ENCODE results near the gene GCGR.

The GCGR gene

DNA sequence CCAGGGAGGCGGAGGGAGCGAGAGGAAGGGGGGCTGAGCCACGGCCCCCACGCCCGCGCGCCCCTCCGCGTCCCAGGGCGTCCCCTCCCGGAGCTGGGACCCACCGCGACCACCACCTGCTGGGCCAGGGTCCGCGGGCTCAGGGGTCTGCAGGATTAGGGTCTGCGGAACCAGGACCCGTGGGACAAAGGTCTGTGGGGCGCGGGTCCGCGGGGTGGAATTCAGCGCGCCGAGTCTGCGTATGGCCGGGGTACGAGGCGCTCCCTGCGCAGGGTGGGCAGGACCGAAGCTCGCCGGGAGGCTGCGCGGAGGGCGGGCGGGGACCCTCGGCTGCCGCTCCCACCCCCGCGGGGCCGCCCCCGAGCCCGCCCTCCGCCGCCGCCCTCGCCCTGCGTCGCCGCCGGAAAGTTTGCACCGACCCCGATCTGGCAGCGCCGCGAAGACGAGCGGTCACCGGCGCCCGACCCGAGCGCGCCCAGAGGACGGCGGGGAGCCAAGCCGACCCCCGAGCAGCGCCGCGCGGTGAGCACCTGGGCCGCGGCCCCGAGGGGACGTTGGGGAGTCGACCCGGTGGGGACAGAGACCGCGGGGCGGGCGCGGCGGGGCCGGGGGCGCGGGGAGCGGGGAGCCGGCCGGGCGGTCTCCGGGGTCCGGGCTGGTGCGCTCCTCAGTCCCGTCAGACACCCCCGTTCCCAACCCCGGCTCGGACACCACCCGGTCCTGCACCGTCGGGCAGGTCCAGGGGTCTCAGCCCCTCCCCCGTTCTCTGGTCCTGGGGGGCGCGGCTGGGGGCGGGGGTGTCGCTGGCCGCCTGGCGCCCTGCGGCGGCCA, at the start of gene GCGR:
Gene GCGR (plus strand): TSS at position 423 of the 831 bp plus-strand sequence. CDS start 4,869 bp downstream, outside the sequence.
- DNase-seq (ENCODE audit: low read depth in 2 of 2) = no peak

DNA sequence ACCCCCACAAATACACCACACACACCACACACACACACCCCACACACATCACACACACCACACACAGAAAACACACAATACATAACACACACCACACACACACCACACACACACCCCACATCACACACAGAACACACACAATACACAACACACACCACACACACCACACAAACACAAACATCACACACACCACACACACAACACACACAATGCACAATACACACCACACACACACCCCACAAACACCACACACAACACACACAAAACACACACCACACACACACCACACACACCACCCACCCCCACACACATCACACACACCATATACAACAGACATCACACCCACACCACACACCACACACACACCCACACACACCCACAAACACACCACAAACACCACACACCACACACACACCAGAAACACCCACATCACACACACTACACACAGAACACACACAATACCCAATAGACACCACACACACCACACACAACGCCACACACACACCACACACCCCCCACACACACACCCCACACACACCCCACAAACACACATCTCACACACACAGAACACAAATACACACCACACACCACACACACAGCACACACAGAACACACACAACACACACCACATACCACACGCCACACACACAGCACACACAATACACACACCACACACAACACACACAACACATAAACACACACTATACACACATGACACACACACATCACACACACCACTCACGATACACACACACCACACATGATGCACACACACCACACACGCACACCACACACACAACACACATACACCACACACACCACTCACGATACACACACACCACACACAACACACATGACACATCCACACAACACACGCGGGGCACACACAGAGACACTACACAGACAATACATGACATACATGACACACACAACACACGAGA, 11.0 kb upstream of the GCGR start:
- no peak for DNase-seq (ENCODE audit: low read depth in 2 of 2)

DNA sequence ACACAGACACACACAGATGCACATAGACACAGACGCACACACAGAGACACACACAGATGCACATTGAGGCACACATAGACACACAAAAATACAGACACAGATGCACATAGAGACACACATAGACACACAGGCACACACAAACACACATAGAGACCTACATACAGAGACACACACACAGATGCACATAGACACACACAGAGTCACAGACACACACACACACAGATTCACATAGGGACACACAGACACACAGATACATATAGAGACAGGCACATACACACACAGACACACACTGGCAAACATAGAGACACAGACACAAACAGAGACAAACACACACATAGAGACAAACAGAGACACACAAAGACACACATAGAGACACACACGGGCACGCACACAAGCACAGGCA, 9.9 kb upstream of the GCGR start:
- no peak for DNase-seq (ENCODE audit: low read depth in 2 of 2)

DNA sequence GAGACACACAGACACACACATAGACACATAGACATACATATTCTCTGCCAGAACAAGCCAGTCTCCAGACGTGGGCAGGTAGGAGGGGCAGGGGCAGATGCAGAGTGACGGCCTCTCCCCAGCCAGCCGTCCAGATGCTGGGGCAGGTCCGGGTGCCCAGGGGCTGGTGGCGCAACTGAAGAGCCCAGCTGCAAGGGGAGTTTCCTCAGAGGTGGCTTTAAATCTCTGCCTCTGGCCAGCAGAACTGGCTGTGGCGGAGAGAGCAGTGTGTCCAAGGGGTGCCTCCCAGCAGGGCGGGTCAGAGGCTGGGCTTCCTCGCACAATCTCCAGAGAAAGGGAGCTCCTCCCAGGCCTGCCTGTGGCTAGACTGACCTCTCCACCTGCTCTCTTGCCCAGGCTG, 9.4 kb upstream of the GCGR start:
- no peak for DNase-seq (ENCODE audit: low read depth in 2 of 2)

DNA sequence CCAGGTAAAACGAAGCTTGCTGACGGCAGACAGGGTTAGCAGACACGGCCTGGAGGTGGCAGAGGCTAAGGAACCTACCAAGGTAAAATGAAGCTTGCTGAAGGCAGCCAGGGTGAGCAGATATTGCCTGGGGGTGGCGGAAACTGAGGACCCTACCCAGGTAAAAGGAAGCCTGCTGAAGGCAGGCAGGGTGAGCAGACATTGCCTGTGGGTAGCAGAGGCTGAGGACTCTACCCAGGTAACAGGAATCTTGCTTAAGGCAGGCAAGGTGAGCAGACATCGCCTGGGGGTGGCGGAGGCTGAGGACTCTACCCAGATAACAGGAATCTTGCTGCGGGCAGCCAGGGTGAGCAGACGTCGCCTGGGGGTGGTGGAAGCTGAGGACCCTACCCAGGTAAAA, 2.6 kb upstream of the GCGR start:
- DNase-seq (ENCODE audit: low read depth in 2 of 2) = no peak

DNA sequence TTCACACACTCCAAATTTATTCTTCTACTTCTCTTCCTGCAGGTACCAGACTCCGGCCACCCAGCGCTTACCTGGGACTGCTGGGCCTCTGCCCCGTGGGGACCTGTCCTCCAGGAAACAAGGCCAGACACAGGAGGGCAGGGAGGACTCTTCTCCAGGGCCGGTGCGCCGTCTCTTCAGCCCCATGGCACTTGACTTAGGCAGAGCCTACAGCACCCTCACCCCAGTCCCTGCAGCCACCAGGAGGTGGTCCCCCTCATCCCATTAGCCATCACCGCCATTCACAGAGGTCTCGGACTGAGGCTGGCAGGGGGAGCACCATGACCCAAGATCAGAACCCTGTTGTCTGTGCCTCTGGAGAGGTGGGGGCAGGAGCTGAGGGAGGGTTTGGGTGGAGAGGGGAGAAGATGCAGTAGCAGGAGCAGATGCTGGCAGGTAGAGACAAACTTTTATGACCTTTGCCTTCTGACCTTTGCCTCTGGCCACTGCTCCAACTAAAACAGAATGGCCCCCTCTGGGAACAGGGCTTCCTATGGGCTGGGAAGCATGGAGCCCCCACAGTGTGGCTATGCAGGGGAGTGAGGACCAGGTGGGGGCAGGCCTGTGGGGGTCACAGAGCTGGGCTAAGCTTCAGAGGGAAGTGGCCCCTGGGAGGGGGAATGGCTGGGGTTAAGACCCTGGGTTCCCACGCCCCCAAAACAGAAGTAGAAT, 1.7 kb upstream of the GCGR start:
- DNase-seq (ENCODE audit: low read depth in 2 of 2) = no peak

DNA sequence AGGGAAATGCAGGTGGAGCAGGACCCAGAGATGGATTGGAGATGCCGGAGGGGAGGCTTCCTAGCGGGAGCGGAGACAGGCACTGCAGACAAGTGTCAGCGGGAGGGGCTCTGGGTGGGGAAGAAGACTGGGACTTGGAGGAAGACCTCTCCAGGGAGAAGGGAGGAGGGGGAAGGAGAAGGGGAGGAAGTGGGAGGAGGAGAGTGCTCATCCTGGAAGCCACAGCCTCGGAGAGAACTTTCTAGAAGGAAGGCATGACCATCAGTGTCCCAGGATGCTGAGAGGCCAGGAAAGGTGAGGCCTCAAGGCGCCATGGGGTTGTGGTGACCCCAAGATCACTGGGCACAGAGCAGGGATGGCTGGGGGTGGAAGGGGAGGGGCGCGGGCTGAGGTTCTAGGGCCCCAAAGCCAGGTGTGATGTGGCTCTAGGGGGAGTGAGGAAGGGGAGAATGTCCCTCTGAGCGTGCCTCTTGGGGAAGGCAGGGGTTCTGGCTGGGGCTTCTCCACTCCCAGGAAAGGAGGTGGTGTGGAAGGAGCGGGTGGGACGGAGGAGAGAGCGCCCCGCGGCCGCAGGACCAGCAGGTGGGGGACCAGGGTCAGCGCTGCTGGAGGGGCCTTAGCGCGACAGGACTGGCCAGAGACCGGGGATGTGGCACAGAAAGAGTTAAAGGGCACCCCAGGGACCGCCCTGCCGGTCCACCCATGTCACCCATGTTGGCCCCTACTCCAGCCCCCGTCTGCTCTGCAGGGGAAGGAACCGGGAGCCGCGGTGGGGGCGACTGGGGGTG, 900 bp upstream of the GCGR start:
- no peak for DNase-seq (ENCODE audit: low read depth in 2 of 2)

DNA sequence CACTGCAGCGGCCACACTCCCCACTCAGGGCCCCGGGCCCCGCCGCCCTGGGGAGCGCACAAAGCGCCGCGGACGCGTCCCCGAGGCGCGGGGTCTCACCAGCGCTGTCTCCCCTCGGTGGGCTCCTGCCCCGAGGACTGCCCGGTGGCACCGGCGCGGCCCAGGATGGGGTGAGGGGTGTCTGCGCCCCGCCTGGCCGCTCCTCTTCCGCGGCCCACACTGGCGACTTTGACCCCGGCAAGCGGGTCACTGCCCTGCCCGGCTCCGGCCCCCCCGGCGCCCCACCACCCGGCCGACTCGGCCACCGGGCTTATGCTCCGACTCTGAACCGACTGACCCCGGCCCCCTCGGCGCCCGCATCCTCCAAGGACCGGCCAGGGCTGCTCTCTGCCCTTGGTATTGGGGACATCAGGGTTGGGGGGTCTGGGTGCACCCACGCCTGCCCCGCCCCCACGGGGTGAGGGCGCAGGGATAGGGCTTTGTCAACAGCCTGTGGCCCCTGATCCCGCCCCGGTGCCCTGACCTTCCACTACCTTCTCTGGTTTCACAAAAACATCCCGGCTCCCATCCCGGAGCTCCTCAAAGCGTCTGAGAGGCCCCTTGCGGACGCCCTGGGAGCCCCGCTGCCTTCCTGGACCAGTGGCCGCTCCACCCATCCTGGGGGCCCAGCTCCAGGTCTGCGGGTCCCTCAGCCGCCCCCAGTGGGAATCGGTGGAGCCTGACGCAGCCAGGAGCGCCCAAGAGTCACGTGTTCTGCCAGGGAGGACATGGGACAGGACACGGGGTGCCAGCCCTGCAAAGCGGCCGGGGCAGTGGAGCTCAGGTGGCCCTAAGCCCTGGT, 829 bp downstream of the GCGR start:
- no peak for DNase-seq (ENCODE audit: low read depth in 2 of 2)

DNA sequence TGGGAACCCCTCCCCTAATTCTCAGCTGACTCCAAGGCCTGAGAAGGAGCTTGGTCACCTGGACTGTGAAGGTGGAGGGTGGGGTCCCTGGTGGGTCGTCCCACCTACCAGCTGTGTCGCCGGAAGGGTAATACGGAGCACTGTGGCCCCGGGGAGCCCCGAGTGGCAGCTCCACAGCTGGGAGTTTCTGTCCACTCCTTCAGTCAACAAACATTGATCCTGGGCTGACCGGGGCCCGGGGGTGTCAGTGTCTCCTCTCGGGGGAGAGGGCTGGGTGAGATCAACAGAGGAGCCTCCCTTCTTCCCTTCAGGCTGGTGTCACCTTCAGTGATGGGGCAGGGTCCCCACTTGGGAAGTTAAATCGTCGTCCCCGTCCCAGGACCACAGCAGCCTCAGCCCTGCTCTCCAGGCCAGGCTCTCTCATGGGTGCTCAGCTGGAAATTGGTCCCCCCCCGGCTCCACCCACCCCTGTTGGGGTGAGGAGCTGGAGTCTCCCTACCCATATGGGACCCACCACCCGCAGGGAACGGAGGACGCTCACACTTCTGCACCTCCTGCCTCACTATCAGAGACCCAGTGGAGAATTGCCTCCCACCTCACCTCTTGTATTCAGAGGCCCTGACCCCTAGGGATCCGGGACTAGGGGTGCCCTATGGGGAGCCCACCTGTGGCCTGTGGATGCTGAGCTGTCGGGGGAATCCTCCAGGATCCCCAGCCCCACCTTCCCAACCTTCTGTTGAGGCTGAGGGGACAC, 1.9 kb downstream of the GCGR start:
- no peak for DNase-seq (ENCODE audit: low read depth in 2 of 2)

DNA sequence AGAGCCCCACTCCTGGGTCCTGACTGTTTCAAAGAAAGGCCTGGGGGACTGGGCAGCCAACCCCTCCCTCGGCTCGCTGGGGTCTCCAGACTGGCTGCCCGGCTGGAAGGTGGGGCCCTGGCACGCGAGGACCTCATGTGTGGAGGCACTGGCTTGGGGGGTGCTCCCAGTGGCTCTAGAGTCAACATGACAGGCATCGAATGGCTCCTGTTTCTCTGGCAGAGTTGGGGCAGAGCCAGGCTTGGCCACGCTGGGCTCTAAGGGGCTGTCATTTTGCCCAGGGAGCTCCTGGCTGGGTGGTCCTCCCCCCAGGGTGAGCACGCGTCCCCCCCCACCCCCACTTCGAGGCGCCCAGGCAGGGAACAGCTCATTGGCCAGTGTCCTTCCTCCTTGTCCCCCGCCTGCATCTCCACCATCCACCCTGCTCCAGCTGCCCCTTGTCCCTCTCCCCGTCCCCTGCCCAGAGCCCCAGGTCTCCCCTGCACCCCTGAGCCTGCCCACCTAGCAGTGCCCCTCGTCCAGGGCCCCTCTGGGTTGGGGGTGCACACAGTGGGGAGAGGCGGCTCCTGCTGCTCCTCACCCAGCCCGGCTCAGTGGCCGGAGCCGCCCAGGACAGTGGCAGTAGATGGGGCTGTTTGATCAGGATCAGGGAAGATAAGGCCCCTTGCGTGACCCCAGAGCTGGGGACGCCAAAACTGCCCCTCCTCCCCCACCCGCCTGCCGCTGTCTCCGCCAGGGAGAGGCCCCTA, 2.7 kb downstream of the GCGR start:
- DNase-seq (ENCODE audit: low read depth in 2 of 2) = no peak

DNA sequence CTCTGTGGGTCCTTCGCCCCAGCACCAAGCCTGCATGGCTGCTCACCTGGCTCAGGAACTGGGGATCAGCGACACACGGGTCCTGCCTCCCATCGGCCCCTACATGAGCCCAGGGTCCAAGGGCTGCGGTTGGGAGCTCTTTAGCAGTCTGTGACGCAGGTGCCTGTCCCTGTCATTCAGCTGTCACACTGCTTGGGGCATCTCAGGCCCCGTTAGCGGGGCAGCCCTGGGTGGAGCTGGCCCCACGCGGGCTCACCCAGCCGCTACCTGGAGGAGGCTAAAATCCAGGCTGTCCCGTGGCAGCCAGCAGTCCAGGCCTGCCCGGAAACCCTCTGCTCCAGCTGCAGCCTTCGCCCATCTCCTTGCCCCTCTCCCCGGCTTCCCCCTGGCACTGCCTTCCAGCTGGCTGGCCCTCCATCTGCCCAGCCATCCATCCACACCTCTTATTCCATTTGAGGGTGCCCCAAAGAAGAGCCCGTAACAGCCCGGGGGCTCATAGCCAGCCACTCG, 3.3 kb downstream of the GCGR start:
- no peak for DNase-seq (ENCODE audit: low read depth in 2 of 2)

DNA sequence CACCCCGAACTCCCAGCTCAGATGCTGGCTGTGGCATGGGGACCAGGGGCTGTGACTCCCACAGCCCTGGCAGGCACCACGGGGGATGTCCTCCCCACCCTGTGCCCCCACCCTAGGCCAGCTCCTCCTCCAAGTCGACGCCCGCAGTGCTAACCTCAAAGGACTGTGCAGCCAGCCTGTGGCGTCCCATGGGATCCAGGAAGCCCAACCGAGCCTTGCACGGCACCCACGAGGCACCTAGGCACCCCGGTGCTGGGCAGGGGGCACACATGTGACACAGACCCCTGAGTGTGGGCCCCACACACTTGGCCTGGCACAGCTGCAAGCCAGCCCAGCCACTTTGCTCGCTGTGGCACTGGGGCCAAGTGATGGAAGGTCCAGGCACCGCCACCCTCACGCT, 3.9 kb downstream of the GCGR start:
- no peak for DNase-seq (ENCODE audit: low read depth in 2 of 2)

DNA sequence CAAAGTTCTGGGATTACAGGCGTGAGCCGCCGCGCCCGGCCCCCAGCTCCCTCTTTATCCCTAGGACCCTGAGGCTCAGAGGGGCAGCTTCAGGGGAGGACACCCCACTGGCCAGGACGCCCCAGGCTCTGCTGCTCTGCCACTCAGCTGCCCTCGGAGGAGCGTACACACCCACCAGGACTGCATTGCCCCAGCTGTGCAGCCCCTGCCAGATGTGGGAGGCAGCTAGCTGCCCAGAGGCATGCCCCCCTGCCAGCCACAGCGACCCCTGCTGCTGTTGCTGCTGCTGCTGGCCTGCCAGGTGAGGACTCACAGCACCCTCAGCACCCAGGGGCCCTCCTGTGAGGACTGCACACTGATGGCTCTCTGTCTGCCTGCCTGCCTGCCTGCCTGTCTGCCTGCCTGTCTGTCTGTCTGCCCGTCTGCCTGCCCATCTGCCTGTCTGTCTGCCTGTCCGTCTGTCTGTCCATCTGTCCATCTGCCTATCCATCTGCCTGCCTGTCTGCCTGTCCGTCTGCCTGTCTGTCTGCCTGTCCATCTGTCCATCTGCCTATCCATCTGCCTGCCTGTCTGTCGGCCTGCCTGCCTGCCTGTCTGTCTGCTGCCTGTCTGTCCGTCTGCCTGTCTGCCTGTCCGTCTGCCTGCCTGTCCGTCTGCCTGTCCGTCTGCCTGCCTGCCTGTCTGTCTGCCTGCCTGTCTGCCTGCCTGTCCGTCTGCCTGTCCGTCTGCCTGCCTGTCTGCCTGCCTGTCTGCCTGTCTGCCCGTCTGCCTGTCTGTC, 5.0 kb downstream of the GCGR start:
- no peak for DNase-seq (ENCODE audit: low read depth in 2 of 2)

DNA sequence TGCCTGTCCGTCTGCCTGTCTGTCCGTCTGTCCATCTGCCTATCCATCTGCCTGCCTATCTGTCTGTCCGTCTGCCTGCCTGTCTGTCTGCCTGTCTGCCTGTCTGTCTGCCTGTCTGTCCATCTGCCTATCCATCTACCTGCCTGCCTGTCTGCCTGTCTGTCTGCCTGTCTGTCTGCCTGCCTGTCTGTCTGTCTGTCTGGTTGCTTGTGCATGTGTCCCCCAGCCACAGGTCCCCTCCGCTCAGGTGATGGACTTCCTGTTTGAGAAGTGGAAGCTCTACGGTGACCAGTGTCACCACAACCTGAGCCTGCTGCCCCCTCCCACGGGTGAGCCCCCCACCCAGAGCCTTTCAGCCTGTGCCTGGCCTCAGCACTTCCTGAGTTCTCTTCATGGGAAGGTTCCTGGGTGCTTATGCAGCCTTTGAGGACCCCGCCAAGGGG, 5.6 kb downstream of the GCGR start:
- DNase-seq (ENCODE audit: low read depth in 2 of 2) = no peak

DNA sequence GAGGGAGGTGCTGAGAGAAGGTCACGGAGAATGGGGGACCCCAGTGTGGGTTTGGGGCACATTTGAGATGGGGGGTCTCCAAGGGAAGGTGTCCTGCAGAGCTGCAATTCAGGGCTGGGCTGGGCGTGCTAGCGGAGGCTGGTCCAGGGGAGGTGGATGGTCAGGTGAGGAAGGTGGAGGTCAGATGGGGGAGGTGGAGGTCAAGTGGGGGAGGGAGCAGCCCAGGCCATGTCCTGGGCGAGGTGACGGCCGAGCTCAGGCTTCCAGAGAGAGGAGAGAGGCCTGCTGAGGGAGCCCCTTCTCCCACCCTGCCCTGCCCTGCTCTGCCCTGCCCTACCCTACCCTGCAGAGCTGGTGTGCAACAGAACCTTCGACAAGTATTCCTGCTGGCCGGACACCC, 6.5 kb downstream of the GCGR start:
- DNase-seq (ENCODE audit: low read depth in 2 of 2) = no peak

DNA sequence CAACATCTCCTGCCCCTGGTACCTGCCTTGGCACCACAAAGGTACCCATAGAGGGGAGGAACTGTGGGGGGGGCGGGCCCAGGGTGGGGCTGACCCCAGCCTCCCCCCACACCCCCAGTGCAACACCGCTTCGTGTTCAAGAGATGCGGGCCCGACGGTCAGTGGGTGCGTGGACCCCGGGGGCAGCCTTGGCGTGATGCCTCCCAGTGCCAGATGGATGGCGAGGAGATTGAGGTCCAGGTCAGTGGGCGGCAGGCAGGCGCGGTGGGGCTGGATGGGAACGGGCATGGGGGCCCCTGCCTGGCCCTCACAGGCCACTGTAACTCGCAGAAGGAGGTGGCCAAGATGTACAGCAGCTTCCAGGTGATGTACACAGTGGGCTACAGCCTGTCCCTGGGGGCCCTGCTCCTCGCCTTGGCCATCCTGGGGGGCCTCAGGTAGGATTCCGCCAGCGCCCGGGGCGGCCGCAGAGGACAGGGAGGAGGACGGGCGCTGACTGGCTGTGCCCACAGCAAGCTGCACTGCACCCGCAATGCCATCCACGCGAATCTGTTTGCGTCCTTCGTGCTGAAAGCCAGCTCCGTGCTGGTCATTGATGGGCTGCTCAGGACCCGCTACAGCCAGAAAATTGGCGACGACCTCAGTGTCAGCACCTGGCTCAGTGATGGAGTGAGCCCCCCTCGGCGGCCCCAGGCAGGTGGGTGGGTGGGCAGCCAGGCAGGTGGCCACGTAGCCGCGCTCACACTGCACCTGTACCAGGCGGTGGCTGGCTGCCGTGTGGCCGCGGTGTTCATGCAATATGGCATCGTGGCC, 7.1 kb downstream of the GCGR start:
- no peak for DNase-seq (ENCODE audit: low read depth in 2 of 2)

All from stimulated activated CD4-positive, alpha-beta T cell treated with anti-CD3 and anti-CD28 coated beads, Interleukin-12 subunit alpha, Interleukin-12 subunit beta, amount 100 ng/mL, for 24 hours (primary cell).